ENCODE results near the gene C21orf91.

C21orf91 gene

GRCh38 chr21:17793246-17794123, 25.7 kb downstream of the C21orf91 start:
- no peak overlapping the region for H3K27ac ChIP-seq (replicated peaks)
- no peak overlapping the region; the same call in 1 of the 2 replicates for H3K4me3 ChIP-seq (replicated peaks; ENCODE audit: insufficient read depth, low read length)
- TF ChIP-seq CTCF (IDR thresholded peaks at IDR 0.05; ENCODE audit: insufficient read depth, low read length) (no peak), GABPA (IDR thresholded peaks at IDR 0.05; ENCODE audit: low read depth) (no peak), SPI1 (IDR thresholded peaks at IDR 0.05; ENCODE audit: borderline replicate concordance, low read depth) (no peak), REST (IDR thresholded peaks at IDR 0.05; ENCODE audit: insufficient replicate concordance, low read depth) (no peak), POLR2AphosphoS5 (IDR thresholded peaks at IDR 0.05; ENCODE audit: low read depth) (no peak)
- no peak for DNase-seq (ENCODE audit: low read depth in 1 of 2, low spot score in 1 of 2)
- no peaks in the 10 kb centered on the region for H3K27me3 ChIP-seq (ENCODE audit: insufficient read depth, poor library complexity, severe bottlenecking)

GRCh38 chr21:17789656-17790055, 29.5 kb downstream of the C21orf91 start:
- Histone ChIP-seq H3K27me3 (ENCODE audit: insufficient read depth, poor library complexity, severe bottlenecking) (no peaks in the 10 kb centered on the region), H3K27ac (replicated peaks) (0 out of 2 replicates have a peak overlapping the region, but pooled peaks have one; percentile 22), H3K4me3 (replicated peaks; ENCODE audit: insufficient read depth, low read length) (no peak overlapping the region)
- DNase-seq (ENCODE audit: low read depth in 1 of 2, low spot score in 1 of 2), result no peak
- TF ChIP-seq SPI1 (IDR thresholded peaks at IDR 0.05; ENCODE audit: borderline replicate concordance, low read depth) (no peak), CTCF (IDR thresholded peaks at IDR 0.05; ENCODE audit: insufficient read depth, low read length) (no peak), REST (IDR thresholded peaks at IDR 0.05; ENCODE audit: insufficient replicate concordance, low read depth) (no peak), POLR2AphosphoS5 (IDR thresholded peaks at IDR 0.05; ENCODE audit: low read depth) (no peak), GABPA (IDR thresholded peaks at IDR 0.05; ENCODE audit: low read depth) (no peak)

- TF ChIP-seq GABPA (IDR thresholded peaks at IDR 0.05; ENCODE audit: low read depth) (no peak), CTCF (IDR thresholded peaks at IDR 0.05; ENCODE audit: insufficient read depth, low read length) (no peak), REST (IDR thresholded peaks at IDR 0.05; ENCODE audit: insufficient replicate concordance, low read depth) (no peak), SPI1 (IDR thresholded peaks at IDR 0.05; ENCODE audit: borderline replicate concordance, low read depth) (no peak), POLR2AphosphoS5 (IDR thresholded peaks at IDR 0.05; ENCODE audit: low read depth) (no peak)
- DNase-seq (ENCODE audit: low read depth in 1 of 2, low spot score in 1 of 2), result no peak
Observed at GRCh38 chr21:17789069-17789468, 30.1 kb downstream of the C21orf91 start.

More at GRCh38 chr21:17789069-17789468, 30.1 kb downstream of the C21orf91 start:
- no peaks in the 10 kb centered on the region for H3K27me3 ChIP-seq (ENCODE audit: insufficient read depth, poor library complexity, severe bottlenecking)
- no peak overlapping the region for H3K4me3 ChIP-seq (replicated peaks; ENCODE audit: insufficient read depth, low read length)
- peak overlapping the region; percentile 25; the same call in 1 of the 2 replicates for H3K27ac ChIP-seq (replicated peaks)

All from HL-60 (cell line).